Liver (tissue), 3 donors: Measurements from ENCODE around the gene CHTF18.

Experiments
- JUND ChIP-seq, 2 donors: IDR thresholded peaks; 2 replicates each; pipeline ENCODE4 v1.6.1; 2016; ENCODE audit warnings: antibody characterized with exemption in 2 of 2
- SP1 ChIP-seq: IDR thresholded peaks from 2 replicates; pipeline ENCODE4 v1.6.1; 2018; ENCODE audit warnings: antibody characterized with exemption, mild to moderate bottlenecking
- TAF1 ChIP-seq: conservative IDR thresholded peaks from 2 replicates; pipeline ENCODE4 v1.6.1; 2016; ENCODE audit warnings: antibody characterized with exemption, mild to moderate bottlenecking
- TF ChIP-seq, protein P1 (sequence below): fragments of 150-350 bp; IDR thresholded peaks from 2 replicates; pipeline ENCODE4 v1.5.1; 2017; ENCODE audit warnings: improper control_type of control experiment, low read depth, low read length; ENCODE audit not compliant: missing input control
- TF ChIP-seq, protein P2 (sequence below): IDR thresholded peaks from 2 replicates; pipeline ENCODE4 v1.6.1; 2016; ENCODE audit warnings: antibody characterized with exemption
- donor health status: healthy.
- donor health status: healthy.

DNA sequence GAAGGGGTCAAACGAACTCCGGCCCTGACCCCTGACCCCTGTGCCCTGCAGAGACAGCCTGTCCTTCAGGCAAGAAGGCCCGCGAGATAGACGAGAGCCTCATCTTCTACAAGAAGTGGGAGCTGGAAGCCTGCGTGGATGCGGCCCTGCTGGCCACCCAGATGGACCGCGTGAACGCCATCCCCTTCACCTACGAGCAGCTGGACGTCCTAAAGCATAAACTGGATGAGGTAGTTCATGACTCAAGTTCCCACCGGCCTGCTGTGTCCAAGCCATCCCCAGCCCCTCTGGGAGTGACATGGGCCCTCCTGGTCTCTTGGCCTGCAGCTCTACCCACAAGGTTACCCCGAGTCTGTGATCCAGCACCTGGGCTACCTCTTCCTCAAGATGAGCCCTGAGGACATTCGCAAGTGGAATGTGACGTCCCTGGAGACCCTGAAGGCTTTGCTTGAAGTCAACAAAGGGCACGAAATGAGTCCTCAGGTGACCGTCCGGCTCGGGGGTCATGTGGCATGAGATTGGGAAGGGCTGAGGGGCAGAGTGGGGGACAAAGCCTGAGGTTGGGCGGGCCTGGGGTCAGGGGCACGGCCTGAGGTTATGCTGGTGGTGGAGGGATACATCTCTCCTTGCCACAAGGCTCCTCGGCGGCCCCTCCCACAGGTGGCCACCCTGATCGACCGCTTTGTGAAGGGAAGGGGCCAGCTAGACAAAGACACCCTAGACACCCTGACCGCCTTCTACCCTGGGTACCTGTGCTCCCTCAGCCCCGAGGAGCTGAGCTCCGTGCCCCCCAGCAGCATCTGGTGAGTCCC is 22.2 kb upstream of the CHTF18 start:
- TF ChIP-seq, protein P1, sequence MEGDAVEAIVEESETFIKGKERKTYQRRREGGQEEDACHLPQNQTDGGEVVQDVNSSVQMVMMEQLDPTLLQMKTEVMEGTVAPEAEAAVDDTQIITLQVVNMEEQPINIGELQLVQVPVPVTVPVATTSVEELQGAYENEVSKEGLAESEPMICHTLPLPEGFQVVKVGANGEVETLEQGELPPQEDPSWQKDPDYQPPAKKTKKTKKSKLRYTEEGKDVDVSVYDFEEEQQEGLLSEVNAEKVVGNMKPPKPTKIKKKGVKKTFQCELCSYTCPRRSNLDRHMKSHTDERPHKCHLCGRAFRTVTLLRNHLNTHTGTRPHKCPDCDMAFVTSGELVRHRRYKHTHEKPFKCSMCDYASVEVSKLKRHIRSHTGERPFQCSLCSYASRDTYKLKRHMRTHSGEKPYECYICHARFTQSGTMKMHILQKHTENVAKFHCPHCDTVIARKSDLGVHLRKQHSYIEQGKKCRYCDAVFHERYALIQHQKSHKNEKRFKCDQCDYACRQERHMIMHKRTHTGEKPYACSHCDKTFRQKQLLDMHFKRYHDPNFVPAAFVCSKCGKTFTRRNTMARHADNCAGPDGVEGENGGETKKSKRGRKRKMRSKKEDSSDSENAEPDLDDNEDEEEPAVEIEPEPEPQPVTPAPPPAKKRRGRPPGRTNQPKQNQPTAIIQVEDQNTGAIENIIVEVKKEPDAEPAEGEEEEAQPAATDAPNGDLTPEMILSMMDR, result no peak
- no peak for TF ChIP-seq JUND (IDR thresholded peaks at IDR 0.05)
- TF ChIP-seq TAF1, result no peak
- TF ChIP-seq SP1, result no peak
- TF ChIP-seq, protein P2, sequence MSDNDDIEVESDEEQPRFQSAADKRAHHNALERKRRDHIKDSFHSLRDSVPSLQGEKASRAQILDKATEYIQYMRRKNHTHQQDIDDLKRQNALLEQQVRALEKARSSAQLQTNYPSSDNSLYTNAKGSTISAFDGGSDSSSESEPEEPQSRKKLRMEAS, result no peak
